ENCODE results near the gene DMRTC2. TPM values are rescaled to one million over a fixed set of nuclear protein-coding genes. Genes with fewer than 3 reads are reported as not detected.
A peak's percentile ranks its signal among the peaks of the same experiment; 100 is the strongest.

Gene DMRTC2
- total RNA-seq, 1 donor from 2014 or later, result not detected

- H3K9me3 Mint-ChIP-seq (ENCODE audit: low read depth), result no peaks in the 10 kb centered on the region
- H3K27me3 Mint-ChIP-seq, result no peaks in the 10 kb centered on the region
- H3K4me1 Mint-ChIP-seq (ENCODE audit: low read depth), result peaks cover 14% of the 10 kb centered on the region
- no peak overlapping the region for H3K4me3 Mint-ChIP-seq (ENCODE audit: low read depth)
- no peak overlapping the region for H3K27ac Mint-ChIP-seq
- no peak for TF ChIP-seq CTCF (IDR thresholded peaks at IDR 0.05; ENCODE audit: unreplicated experiment)
- DNase-seq (ENCODE audit: low spot score, unreplicated experiment), result no peak
- peaks cover 12% of the 10 kb centered on the region for H3K36me3 Mint-ChIP-seq (ENCODE audit: insufficient read depth)
Measured at GRCh38 chr19:41892173-41892902, 47.5 kb downstream of the DMRTC2 start.

- Mint-ChIP-seq H3K27me3 (no peaks in the 10 kb centered on the region), H3K27ac (no peak overlapping the region), H3K4me3 (ENCODE audit: low read depth) (no peak overlapping the region), H3K4me1 (ENCODE audit: low read depth) (peaks cover 11% of the 10 kb centered on the region), H3K36me3 (ENCODE audit: insufficient read depth) (peaks cover 17% of the 10 kb centered on the region), H3K9me3 (ENCODE audit: low read depth) (no peaks in the 10 kb centered on the region)
- DNase-seq (ENCODE audit: low spot score, unreplicated experiment), result no peak
- no peak for TF ChIP-seq CTCF (IDR thresholded peaks at IDR 0.05; ENCODE audit: unreplicated experiment)
Measured at GRCh38 chr19:41893899-41894298, 49.1 kb downstream of the DMRTC2 start.

- Mint-ChIP-seq H3K27me3 (no peaks in the 10 kb centered on the region), H3K4me3 (ENCODE audit: low read depth) (no peak overlapping the region), H3K36me3 (ENCODE audit: insufficient read depth) (peaks cover 20% of the 10 kb centered on the region), H3K9me3 (ENCODE audit: low read depth) (no peaks in the 10 kb centered on the region), H3K27ac (no peak overlapping the region), H3K4me1 (ENCODE audit: low read depth) (peaks cover 11% of the 10 kb centered on the region)
- no peak for TF ChIP-seq CTCF (IDR thresholded peaks at IDR 0.05; ENCODE audit: unreplicated experiment)
- no peak for DNase-seq (ENCODE audit: low spot score, unreplicated experiment)
Measured at GRCh38 chr19:41894350-41894749, 49.5 kb downstream of the DMRTC2 start.

- peak; percentile 48 for TF ChIP-seq CTCF (IDR thresholded peaks at IDR 0.05; ENCODE audit: unreplicated experiment)
- Mint-ChIP-seq H3K4me1 (ENCODE audit: low read depth) (peaks cover 11% of the 10 kb centered on the region), H3K27me3 (no peaks in the 10 kb centered on the region), H3K36me3 (ENCODE audit: insufficient read depth) (peaks cover 21% of the 10 kb centered on the region), H3K4me3 (ENCODE audit: low read depth) (no peak overlapping the region), H3K9me3 (ENCODE audit: low read depth) (no peaks in the 10 kb centered on the region), H3K27ac (peak overlapping the region; percentile 68)
- DNase-seq (ENCODE audit: low spot score, unreplicated experiment), result no peak
Measured at GRCh38 chr19:41895745-41896580, 51.1 kb downstream of the DMRTC2 start.

- Mint-ChIP-seq H3K4me1 (ENCODE audit: low read depth) (peaks cover 11% of the 10 kb centered on the region), H3K27me3 (no peaks in the 10 kb centered on the region), H3K36me3 (ENCODE audit: insufficient read depth) (peaks cover 22% of the 10 kb centered on the region), H3K9me3 (ENCODE audit: low read depth) (no peaks in the 10 kb centered on the region), H3K4me3 (ENCODE audit: low read depth) (no peak overlapping the region), H3K27ac (no peak overlapping the region)
- no peak for TF ChIP-seq CTCF (IDR thresholded peaks at IDR 0.05; ENCODE audit: unreplicated experiment)
- DNase-seq (ENCODE audit: low spot score, unreplicated experiment), result no peak
Measured at GRCh38 chr19:41896581-41896942, 51.7 kb downstream of the DMRTC2 start.

All from progenitor cell of endocrine pancreas (in vitro differentiated cells).